H9 (cell line): ENCODE data around the gene GHR. TPM values are rescaled to one million over a fixed set of nuclear protein-coding genes. Genes with fewer than 3 reads are reported as not detected.

Experiments
- DNase-seq: peaks from one replicate; pipeline ENCODE4 v3.0.0-alpha.2; 2017
- H2AFZ ChIP-seq: one replicate; pipeline ENCODE4 v1.6.1; 2013; ENCODE audit warnings: mild to moderate bottlenecking, low read length, control low read depth, moderate library complexity
- H2AK5ac ChIP-seq: 2 replicates; pipeline ENCODE4 v1.6.1; 2013; ENCODE audit warnings: low read length, control low read depth, mixed read lengths; ENCODE audit not compliant: insufficient read length
- H2BK120ac ChIP-seq: one replicate; pipeline ENCODE4 v1.6.1; 2013; ENCODE audit warnings: low read depth, mild to moderate bottlenecking, low read length, control low read depth, inconsistent platforms; ENCODE audit not compliant: poor library complexity, severe bottlenecking
- H2BK12ac ChIP-seq: 2 replicates; pipeline ENCODE4 v1.6.1; 2013; ENCODE audit warnings: low read length, control low read depth, mixed read lengths, low read depth; ENCODE audit not compliant: insufficient read length
- H2BK15ac ChIP-seq: 2 replicates; pipeline ENCODE4 v1.6.1; 2013; ENCODE audit warnings: low read depth, low read length, control low read depth
- H2BK20ac ChIP-seq: one replicate; pipeline ENCODE4 v1.6.1; 2013; ENCODE audit warnings: low read depth, mild to moderate bottlenecking, low read length, control low read depth, inconsistent platforms; ENCODE audit not compliant: poor library complexity, severe bottlenecking
- H2BK5ac ChIP-seq: 2 replicates; pipeline ENCODE4 v1.6.1; 2013; ENCODE audit warnings: low read length, control low read depth, mixed read lengths; ENCODE audit not compliant: insufficient read length
- H3K14ac ChIP-seq: 2 replicates; pipeline ENCODE4 v1.6.1; 2013; ENCODE audit warnings: low read length, control low read depth; ENCODE audit not compliant: insufficient read depth
- H3K18ac ChIP-seq: 2 replicates; pipeline ENCODE4 v1.6.1; 2013; ENCODE audit warnings: low read depth, mild to moderate bottlenecking, mixed read lengths, low read length, control low read depth; ENCODE audit not compliant: insufficient read length
- H3K23ac ChIP-seq: 2 replicates; pipeline ENCODE4 v1.6.1; 2013; ENCODE audit warnings: low read length, control low read depth, mixed read lengths, low read depth; ENCODE audit not compliant: insufficient read length
- H3K23me2 ChIP-seq: 2 replicates; pipeline ENCODE4 v1.6.1; 2013; ENCODE audit warnings: low read depth, mild to moderate bottlenecking, mixed read lengths, low read length, control low read depth; ENCODE audit not compliant: insufficient read length, poor library complexity, severe bottlenecking
- H3K27ac ChIP-seq: 2 replicates; pipeline ENCODE4 v1.5.1; 2013; ENCODE audit warnings: low read length, control low read depth, mixed read lengths, low read depth; ENCODE audit not compliant: insufficient read length
- H3K27me3 ChIP-seq: 2 replicates; pipeline ENCODE4 v1.6.1; 2013; ENCODE audit warnings: low read length, control low read depth, inconsistent platforms; ENCODE audit not compliant: insufficient read depth
- H3K4ac ChIP-seq: 2 replicates; pipeline ENCODE4 v1.6.1; 2013; ENCODE audit warnings: low read depth, mild to moderate bottlenecking, control low read depth, inconsistent platforms, low read length, moderate library complexity
- H3K4me1 ChIP-seq: 2 replicates; pipeline ENCODE4 v1.6.1; 2013; ENCODE audit warnings: low read length, control low read depth, inconsistent platforms; ENCODE audit not compliant: insufficient read depth
- H3K4me2 ChIP-seq: 2 replicates; pipeline ENCODE4 v1.6.1; 2013; ENCODE audit warnings: low read length, control low read depth, mixed read lengths; ENCODE audit not compliant: insufficient read length, insufficient read depth
- H3K56ac ChIP-seq: 2 replicates; pipeline ENCODE4 v1.6.1; 2013; ENCODE audit warnings: low read depth, mild to moderate bottlenecking, mixed read lengths, low read length, control low read depth; ENCODE audit not compliant: insufficient read length
- H3K79me1 ChIP-seq: 2 replicates; pipeline ENCODE4 v1.6.1; 2013; ENCODE audit warnings: low read depth, mild to moderate bottlenecking, moderate library complexity, low read length, control low read depth, inconsistent platforms; ENCODE audit not compliant: insufficient read depth, poor library complexity, severe bottlenecking
- H3K79me2 ChIP-seq: 2 replicates; pipeline ENCODE4 v1.6.1; 2013; ENCODE audit warnings: low read length, control low read depth, inconsistent platforms; ENCODE audit not compliant: insufficient read depth
- H3K9ac ChIP-seq: 2 replicates; pipeline ENCODE4 v1.6.1; 2013; ENCODE audit warnings: low read length, control low read depth, mixed read lengths; ENCODE audit not compliant: insufficient read length; ENCODE audit errors: extremely low read depth
- H3K9me3 ChIP-seq: one replicate; pipeline ENCODE4 v1.6.1; 2013; ENCODE audit warnings: low read depth, low read length, inconsistent platforms; ENCODE audit not compliant: control insufficient read depth
- H3T11ph ChIP-seq: one replicate; pipeline ENCODE4 v1.6.1; 2013; ENCODE audit warnings: mild to moderate bottlenecking, low read length, control low read depth, inconsistent platforms
- H4K20me1 ChIP-seq: one replicate; pipeline ENCODE4 v1.6.1; 2013; ENCODE audit not compliant: control insufficient read depth, insufficient read length, insufficient read depth
- H4K5ac ChIP-seq: 2 replicates; pipeline ENCODE4 v1.6.1; 2013; ENCODE audit warnings: low read depth, mild to moderate bottlenecking, mixed read lengths, low read length, control low read depth; ENCODE audit not compliant: insufficient read length
- H4K8ac ChIP-seq: replicated peaks from 2 replicates; pipeline ENCODE4 v1.6.1; 2013; ENCODE audit warnings: low read length, control low read depth, mixed read lengths, low read depth; ENCODE audit not compliant: insufficient read length
- H4K91ac ChIP-seq: 2 replicates; pipeline ENCODE4 v1.6.1; 2013; ENCODE audit warnings: low read depth, mild to moderate bottlenecking, moderate library complexity, mixed read lengths, low read length, control low read depth; ENCODE audit not compliant: insufficient read length
- H3K27ac Mint-ChIP-seq, 3 experiments: 2 replicates in 2 of 3; 3 replicates in 1 of 3; pipeline ENCODE4 v1.8.0; 2020 to 2021; ENCODE audit warnings: mixed read lengths in 3 of 3, mild to moderate bottlenecking in 1 of 3, moderate library complexity in 1 of 3
- H3K27me3 Mint-ChIP-seq: 2 replicates; pipeline ENCODE4 v1.8.0; 2021; ENCODE audit warnings: low read depth, mild to moderate bottlenecking, moderate library complexity, mixed read lengths
- H3K36me3 Mint-ChIP-seq, 3 experiments: 2 replicates in 2 of 3; 3 replicates in 1 of 3; pipeline ENCODE4 v1.8.0; 2020 to 2021; ENCODE audit warnings: low read depth in 3 of 3, mixed read lengths in 3 of 3; ENCODE audit not compliant: insufficient read depth in 1 of 3
- H3K4me1 Mint-ChIP-seq, 2 experiments: 2 replicates each; pipeline ENCODE4 v1.8.0; 2020; ENCODE audit warnings: mixed read lengths in 2 of 2
- H3K4me3 Mint-ChIP-seq, 2 experiments: 2 replicates in 1 of 2; 3 replicates in 1 of 2; pipeline ENCODE4 v1.8.0; 2020 to 2021; ENCODE audit warnings: mild to moderate bottlenecking in 2 of 2, mixed read lengths in 2 of 2, moderate library complexity in 1 of 2
- H3K9me3 Mint-ChIP-seq, 2 experiments: 2 replicates in 1 of 2; 3 replicates in 1 of 2; pipeline ENCODE4 v1.8.0; 2020; ENCODE audit warnings: mild to moderate bottlenecking in 2 of 2, mixed read lengths in 2 of 2, moderate library complexity in 1 of 2
- CTCF ChIP-seq: fragments of 200-600 bp; sonication (generic); conservative IDR thresholded peaks from 3 replicates; pipeline ENCODE4 v1.8.0; 2021; ENCODE audit warnings: antibody characterized with exemption, mild to moderate bottlenecking
- WGBS: extraction: QIAGEN DNeasy Blood & Tissue Kit; methylation state at CpG from one replicate; pipeline ENCODE4 v1.1.7; 2013; ENCODE audit warnings: missing lambda C conversion rate, low lambda C conversion rate, mixed read lengths; ENCODE audit not compliant: insufficient read length; ENCODE audit errors: extremely low coverage; 5-methylcytosine and 5-hydroxymethylcytosine counted together
- total RNA-seq: library from RNA; stranded (reverse); gene quantifications from 2 replicates; pipeline ENCODE4 v1.2.1, GENCODE V29; 2021

GHR gene
- total RNA-seq, 1 experiment from 2014 or later, result 0.20 TPM

GRCh38 chr5:42399702-42400101 is 23.5 kb upstream of the GHR start:
- WGBS, result no CpG with 5 or more reads among the region's 2 CpGs
- Histone ChIP-seq H4K91ac (no peak overlapping the region), H3K4me1 (no peaks in the 10 kb centered on the region), H3K27me3 (no peaks in the 10 kb centered on the region), H3K4ac (no peak overlapping the region), H4K8ac (no peak overlapping the region), H3K9me3 (no peaks in the 10 kb centered on the region), H4K20me1 (no peaks in the 10 kb centered on the region), H3K27ac (no peak overlapping the region), H3K18ac (no peak overlapping the region), H3K14ac (no peak overlapping the region), H3T11ph (no peak overlapping the region), H4K5ac (no peak overlapping the region), H2BK20ac (no peak overlapping the region), H3K79me2 (no peaks in the 10 kb centered on the region), H3K23ac (no peak overlapping the region), H2AK5ac (no peak overlapping the region), H3K4me2 (no peak overlapping the region), H2BK5ac (no peak overlapping the region), H3K79me1 (no peaks in the 10 kb centered on the region), H2BK15ac (no peak overlapping the region), H2BK12ac (no peak overlapping the region), H2BK120ac (no peak overlapping the region), H3K23me2 (no peaks in the 10 kb centered on the region), H2AFZ (no peak overlapping the region), H3K56ac (no peak overlapping the region), H3K9ac (no peak overlapping the region)
- no peak for TF ChIP-seq CTCF
- Mint-ChIP-seq H3K27ac (no peak overlapping the region), H3K4me3 (no peak overlapping the region), H3K36me3 (peaks cover 0 to 4% (median 0%) of the 10 kb centered on the region in 3 experiments; a peak in 3 of 7 replicates), H3K9me3 (peaks cover 0 to 9% of the 10 kb centered on the region in 2 experiments; a peak in 4 of 5 replicates), H3K27me3 (peaks cover 1% of the 10 kb centered on the region; the same call in 1 of the 2 replicates), H3K4me1 (no peaks in the 10 kb centered on the region)
- no peak for DNase-seq
